Effector memory CD8-positive, alpha-beta T cell (primary cell): ENCODE measurements around the gene DSPP.

Source experiments
- ATAC-seq: fragments of 150-1000 bp; cut with Tn5 transposase; replicated peaks from 2 replicates; pipeline ENCODE4 v1.10.0; 2021; ENCODE audit warnings: mild to moderate bottlenecking, moderate library complexity
- DNase-seq, 3 experiments: peaks; one replicate each; pipeline ENCODE4 v3.0.0; 2021
- H3K27ac Mint-ChIP-seq, 2 donors: one replicate each; pipeline ENCODE4 v1.8.0; 2022; ENCODE audit warnings: mild to moderate bottlenecking in 2 of 2, mixed read lengths in 2 of 2, moderate library complexity in 2 of 2
- H3K27me3 Mint-ChIP-seq, 2 donors: one replicate each; pipeline ENCODE4 v1.8.0; 2022; ENCODE audit warnings: mixed read lengths in 2 of 2
- H3K36me3 Mint-ChIP-seq: one replicate; pipeline ENCODE4 v1.8.0; 2022; ENCODE audit warnings: mild to moderate bottlenecking, moderate library complexity, mixed read lengths; ENCODE audit not compliant: insufficient read depth
- H3K4me1 Mint-ChIP-seq, 2 donors: one replicate each; pipeline ENCODE4 v1.8.0; 2022; ENCODE audit warnings: low read depth in 2 of 2, mixed read lengths in 2 of 2
- H3K4me3 Mint-ChIP-seq, 2 donors: one replicate each; pipeline ENCODE4 v1.8.0; 2022; ENCODE audit warnings: mild to moderate bottlenecking in 2 of 2, mixed read lengths in 2 of 2, moderate library complexity in 2 of 2
- H3K9me3 Mint-ChIP-seq, 2 donors: one replicate each; pipeline ENCODE4 v1.8.0; 2022; ENCODE audit warnings: mixed read lengths in 2 of 2

The DSPP gene

DNA sequence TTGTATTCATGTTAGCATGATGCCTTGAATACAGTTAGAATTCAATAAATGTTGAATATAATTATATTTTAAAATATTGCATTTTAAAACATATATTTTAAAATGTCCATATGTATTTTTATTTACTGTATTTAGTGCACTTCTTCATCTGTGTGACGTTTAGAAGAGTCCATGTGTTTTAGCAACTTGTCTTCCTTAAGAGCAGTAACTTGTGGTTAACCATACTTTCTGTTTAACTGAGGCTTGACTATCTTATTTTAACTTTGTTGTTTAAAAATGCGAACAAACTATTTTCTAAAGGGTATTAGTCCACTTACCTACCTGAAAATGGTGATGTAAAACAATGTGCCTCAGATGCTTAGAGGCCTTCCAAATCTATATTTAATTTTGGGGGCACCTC lies 42.6 kb downstream of the DSPP start:
- no peaks in the 10 kb centered on the region for H3K4me1 Mint-ChIP-seq
- no peak for ATAC-seq
- H3K9me3 Mint-ChIP-seq: no peaks in the 10 kb centered on the region
- H3K27me3 Mint-ChIP-seq: peaks cover 19 to 22% of the 10 kb centered on the region in 2 donors
- H3K27ac Mint-ChIP-seq: no peak overlapping the region
- no peak for DNase-seq
- no peak overlapping the region for H3K4me3 Mint-ChIP-seq
- no peaks in the 10 kb centered on the region for H3K36me3 Mint-ChIP-seq

DNA sequence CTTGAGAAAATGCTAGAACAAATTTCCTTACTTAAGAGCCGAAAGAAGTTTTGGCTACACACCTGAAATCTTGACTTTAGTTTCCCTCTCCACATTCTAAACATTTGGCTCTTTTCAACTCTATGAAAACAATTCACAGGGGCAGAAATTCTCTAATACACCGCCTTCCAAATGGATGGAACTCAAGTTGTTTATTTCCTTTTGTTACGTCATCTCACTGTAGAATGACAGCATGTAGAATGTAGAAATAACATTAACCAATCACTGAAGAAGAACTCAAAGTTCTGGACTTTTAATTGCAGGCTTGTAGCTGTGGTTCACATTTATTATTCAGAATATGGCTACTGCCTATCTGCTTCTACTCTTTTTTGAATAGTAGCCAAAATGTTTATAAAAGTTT lies 43.6 kb downstream of the DSPP start:
- Mint-ChIP-seq H3K4me3 (no peak overlapping the region), H3K9me3 (no peaks in the 10 kb centered on the region), H3K27me3 (peaks cover 19 to 27% of the 10 kb centered on the region in 2 donors), H3K27ac (no peak overlapping the region), H3K4me1 (no peaks in the 10 kb centered on the region), H3K36me3 (no peaks in the 10 kb centered on the region)
- DNase-seq (no peak), ATAC-seq (no peak)

DNA sequence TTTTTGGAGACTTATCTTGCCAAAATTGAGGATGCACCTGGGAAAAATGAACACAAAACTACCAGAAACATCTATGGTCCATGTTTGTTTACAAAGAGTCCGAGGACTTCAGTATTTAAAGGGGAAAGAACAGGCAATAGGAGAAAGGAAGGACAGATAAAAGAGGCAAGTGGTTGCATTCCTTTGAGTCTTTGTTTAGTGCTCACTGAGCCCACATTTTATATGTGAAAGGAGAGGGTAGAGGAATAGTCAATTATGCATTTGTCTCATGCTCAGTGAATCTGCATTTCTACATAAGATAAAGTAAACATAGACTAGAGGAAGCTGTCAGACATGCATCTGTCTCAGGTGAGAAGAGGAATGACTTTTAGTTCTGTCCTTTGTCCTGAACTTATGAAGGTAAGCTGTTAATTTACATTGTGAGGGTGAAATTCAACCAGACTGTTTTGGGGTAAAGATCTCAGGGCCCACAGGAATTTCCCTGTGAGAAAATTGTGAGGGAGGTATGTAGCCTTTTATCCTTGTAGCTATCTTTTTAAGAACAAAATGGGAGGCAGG lies 46.2 kb downstream of the DSPP start:
- no peak for DNase-seq
- no peaks in the 10 kb centered on the region for H3K4me1 Mint-ChIP-seq
- no peaks in the 10 kb centered on the region for H3K36me3 Mint-ChIP-seq
- peaks cover 16 to 24% of the 10 kb centered on the region in 2 donors for H3K27me3 Mint-ChIP-seq
- no peak overlapping the region for H3K27ac Mint-ChIP-seq
- no peak overlapping the region for H3K4me3 Mint-ChIP-seq
- ATAC-seq: no peak
- no peaks in the 10 kb centered on the region for H3K9me3 Mint-ChIP-seq

DNA sequence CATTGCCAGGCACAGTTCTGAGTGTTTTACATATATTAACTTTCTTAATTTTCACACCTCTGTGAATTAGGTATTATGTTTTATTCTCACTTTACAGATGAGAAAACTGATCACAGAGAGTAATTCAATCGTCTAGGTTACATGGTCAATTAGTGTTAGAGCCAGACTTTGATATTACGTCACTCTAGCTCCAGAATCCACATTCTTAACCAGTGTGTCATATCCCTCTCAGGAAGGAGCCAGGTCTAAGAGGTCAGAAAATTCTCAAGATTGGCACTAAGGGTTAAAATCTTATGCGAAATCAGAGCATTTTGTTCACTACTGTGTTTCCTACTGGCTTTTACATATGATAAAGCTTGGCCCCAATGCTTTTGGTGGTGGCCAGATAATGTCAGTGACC lies 49.2 kb downstream of the DSPP start:
- DNase-seq (no peak), ATAC-seq (no peak)
- H3K4me1 Mint-ChIP-seq: no peaks in the 10 kb centered on the region
- H3K27ac Mint-ChIP-seq: no peak overlapping the region
- H3K4me3 Mint-ChIP-seq: no peak overlapping the region
- H3K27me3 Mint-ChIP-seq: peaks cover 16 to 29% of the 10 kb centered on the region in 2 donors
- no peaks in the 10 kb centered on the region for H3K36me3 Mint-ChIP-seq
- H3K9me3 Mint-ChIP-seq: peaks cover 0 to 2% of the 10 kb centered on the region in 2 donors

DNA sequence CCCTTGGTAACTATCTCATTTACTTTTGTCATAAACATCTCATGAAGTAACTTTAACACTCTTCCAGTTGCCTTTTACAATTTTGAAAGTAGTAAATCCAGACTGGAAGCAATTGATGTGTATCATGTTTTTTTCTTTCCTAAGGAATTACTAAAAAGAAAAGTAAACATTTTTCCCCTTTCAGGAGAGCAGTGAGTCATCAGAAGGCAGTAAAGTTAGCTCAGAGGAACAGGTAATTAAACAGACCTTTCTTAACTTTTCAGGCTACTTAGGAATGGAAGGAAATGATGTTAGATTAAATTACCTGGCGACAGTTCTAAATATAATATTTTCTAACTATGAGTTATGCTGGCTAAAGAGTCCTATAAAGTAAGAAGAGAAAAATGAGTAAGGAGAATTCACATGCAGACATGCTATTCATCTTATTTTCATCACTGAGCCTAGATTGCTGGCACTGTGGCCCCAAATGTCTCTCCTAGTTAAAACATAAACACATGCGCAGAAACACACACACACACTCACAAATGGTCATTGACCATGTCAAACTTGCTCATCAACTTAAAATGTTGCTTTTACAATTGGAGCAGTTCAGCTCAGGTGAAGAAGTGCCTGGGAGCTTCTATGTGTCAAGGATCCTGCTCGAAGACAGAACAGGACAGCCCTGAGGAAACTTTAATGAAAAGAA lies 51.1 kb downstream of the DSPP start:
- Mint-ChIP-seq H3K36me3 (no peaks in the 10 kb centered on the region), H3K27ac (no peak overlapping the region), H3K4me3 (no peak overlapping the region), H3K9me3 (peaks cover 0 to 2% of the 10 kb centered on the region in 2 donors), H3K4me1 (no peaks in the 10 kb centered on the region), H3K27me3 (peaks cover 15 to 42% of the 10 kb centered on the region in 2 donors)
- ATAC-seq (no peak), DNase-seq (no peak)

DNA sequence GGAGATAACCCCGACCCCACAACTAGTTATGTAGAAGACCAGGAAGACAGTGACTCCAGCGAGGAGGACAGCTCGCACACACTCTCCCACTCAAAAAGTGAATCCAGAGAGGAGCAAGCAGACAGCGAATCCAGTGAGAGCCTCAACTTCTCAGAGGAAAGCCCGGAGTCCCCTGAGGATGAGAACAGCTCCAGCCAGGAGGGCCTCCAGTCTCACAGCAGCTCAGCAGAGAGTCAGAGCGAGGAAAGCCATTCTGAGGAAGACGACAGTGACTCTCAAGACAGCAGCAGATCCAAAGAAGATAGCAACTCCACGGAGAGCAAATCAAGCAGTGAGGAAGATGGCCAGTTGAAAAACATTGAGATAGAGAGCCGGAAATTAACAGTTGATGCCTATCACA lies 54.5 kb downstream of the DSPP start:
- Mint-ChIP-seq H3K27me3 (peaks cover 15 to 30% of the 10 kb centered on the region in 2 donors), H3K4me3 (no peak overlapping the region), H3K36me3 (no peaks in the 10 kb centered on the region), H3K9me3 (peaks cover 0 to 2% of the 10 kb centered on the region in 2 donors), H3K4me1 (no peaks in the 10 kb centered on the region), H3K27ac (no peak overlapping the region)
- ATAC-seq (no peak), DNase-seq (no peak)
